Measurements from ENCODE around the gene CDC14B.

DNA sequence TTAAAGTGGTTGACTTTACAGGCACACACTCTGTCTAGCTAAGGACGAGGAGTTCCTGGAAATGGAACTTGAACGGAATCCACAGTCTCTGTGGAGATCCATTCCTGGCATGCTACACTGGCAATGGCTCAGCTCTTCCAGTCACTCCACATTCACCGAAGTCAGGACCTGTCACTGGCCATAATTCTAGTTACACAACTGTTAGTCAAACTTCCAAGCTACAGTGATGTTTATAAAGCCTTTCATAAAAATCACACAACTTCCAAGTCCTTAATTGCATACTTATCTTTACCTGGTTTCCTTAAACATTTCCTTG, 15.7 kb downstream of the CDC14B start:
- no peak for TF ChIP-seq CTCF (IDR thresholded peaks at IDR 0.05)
- TF ChIP-seq POLR2A (IDR thresholded peaks at IDR 0.05) = no peak
